Mesodermal cell (in vitro differentiated cells): Measurements from ENCODE around the gene PIK3R2.
"Not testable (repeated sequence)": the region's sequence is repeated elsewhere in the genome, so short reads cannot be mapped to it uniquely, and the experiment has no call there.

Experiments used
- H3K27ac ChIP-seq: 2 replicates; pipeline ENCODE4 v1.7.0; 2013; ENCODE audit warnings: mild to moderate bottlenecking, low read depth, low read length, moderate library complexity; ENCODE audit not compliant: severe bottlenecking
- H3K36me3 ChIP-seq: 2 replicates; pipeline ENCODE4 v1.7.1; 2013; ENCODE audit warnings: mild to moderate bottlenecking, low read length, moderate library complexity; ENCODE audit not compliant: control insufficient read depth, insufficient read depth
- H3K4me1 ChIP-seq: one replicate; pipeline ENCODE4 v1.7.1; 2013; ENCODE audit warnings: mild to moderate bottlenecking, low read length; ENCODE audit not compliant: insufficient read depth, control insufficient read depth, poor library complexity, severe bottlenecking
- H3K4me3 ChIP-seq: 2 replicates; pipeline ENCODE4 v1.7.0; 2013; ENCODE audit warnings: low read length, control low read depth, mild to moderate bottlenecking; ENCODE audit not compliant: insufficient read depth, poor library complexity, severe bottlenecking; ENCODE audit errors: extremely low read depth
- H3K9me3 ChIP-seq: 2 replicates; pipeline ENCODE4 v1.7.1; 2013; ENCODE audit warnings: mild to moderate bottlenecking, low read length, moderate library complexity; ENCODE audit not compliant: control insufficient read depth
- WGBS, 2 experiments: methylation state at CpG; one replicate each; pipeline ENCODE4 v1.1.5; 2013; ENCODE audit warnings: missing lambda C conversion rate in 2 of 2; ENCODE audit not compliant: insufficient coverage in 2 of 2; 5-methylcytosine and 5-hydroxymethylcytosine counted together

Gene PIK3R2

DNA sequence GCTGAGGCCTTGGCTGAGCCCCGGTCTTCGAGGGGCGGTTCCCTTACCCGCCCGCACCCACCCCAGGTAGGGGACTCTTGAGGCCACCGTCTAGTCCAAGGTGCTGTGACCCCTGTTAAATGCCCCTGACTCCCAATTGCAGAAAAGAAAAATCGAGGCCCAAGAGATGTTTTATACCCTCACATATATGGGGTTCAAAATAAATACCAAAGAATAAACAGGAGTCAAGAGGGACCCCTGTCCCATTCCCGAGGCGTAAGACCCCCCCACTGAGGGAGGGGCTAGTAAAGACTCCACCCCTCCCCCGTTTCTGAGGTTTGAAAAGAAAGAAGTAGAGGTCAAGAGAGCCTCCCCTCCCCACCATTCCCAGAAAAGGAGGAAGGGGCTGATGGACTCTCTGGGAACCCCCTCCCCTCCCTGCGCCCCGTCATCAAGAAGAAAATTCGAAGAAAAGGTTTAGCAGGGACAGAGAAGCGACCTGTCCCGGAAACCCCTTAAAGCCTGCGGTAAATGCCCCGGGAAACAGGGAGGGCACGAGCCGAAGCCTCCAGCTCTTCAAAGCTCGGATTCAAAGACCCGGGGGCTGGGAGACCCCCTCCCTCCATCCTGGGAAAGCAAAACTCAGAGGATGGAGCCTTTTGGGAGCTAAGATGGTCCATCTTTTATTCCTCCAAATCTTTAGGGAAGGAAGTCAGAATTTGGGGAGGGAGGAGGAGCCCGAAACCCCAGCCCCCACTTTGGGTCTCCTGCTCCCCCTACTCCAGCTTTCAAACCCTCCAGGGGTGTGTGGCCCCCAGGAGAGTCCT, 51.6 kb downstream of the PIK3R2 start:
- Histone ChIP-seq H3K27ac (peak overlapping the region; percentile 92), H3K4me1 (peaks cover 13% of the 10 kb centered on the region), H3K36me3 (no peaks in the 10 kb centered on the region), H3K4me3 (peak overlapping the region; percentile 56), H3K9me3 (no peaks in the 10 kb centered on the region)
- 0 to 2% methylated on average over 6 to 8 of the region's 22 CpGs for WGBS, 2 experiments

DNA sequence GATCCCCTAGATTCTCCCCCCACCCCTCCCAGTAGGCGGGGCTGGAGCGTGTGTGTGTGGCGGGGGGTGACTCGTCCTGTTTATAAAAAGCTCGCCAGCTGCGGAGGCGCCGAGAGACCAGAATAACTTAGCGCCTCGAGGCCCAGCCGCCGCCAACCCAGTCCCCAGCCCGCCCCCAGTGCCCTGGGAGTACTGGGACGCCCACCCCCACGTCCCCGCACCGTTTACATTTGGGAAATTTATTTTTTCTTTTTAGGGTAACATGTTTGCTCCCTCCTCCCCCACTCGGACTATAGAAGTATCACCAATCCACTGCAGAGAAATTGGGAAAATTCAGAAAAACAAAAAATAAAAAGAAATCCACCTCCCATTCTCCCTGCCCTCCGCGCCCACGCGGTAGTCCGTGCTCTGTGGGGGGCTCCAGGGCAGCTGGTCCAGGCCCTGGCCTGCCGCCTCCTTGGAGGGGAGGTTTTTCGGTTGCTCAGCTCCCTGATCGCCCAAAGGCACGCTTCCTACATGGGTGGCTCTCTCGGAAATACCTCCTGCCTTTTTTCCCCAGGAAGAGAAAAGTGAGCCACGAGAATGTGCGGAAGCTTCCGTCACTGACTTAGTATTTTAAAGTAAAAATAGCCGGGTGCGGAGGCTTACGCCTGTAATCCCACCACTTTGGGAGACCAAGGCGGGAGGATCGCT, 52.4 kb downstream of the PIK3R2 start:
- Histone ChIP-seq H3K27ac (peak overlapping the region; percentile 92), H3K4me1 (peaks cover 13% of the 10 kb centered on the region), H3K4me3 (peak overlapping the region; percentile 56), H3K36me3 (no peaks in the 10 kb centered on the region), H3K9me3 (no peaks in the 10 kb centered on the region)
- 18 to 23% methylated on average over 15 to 16 of the region's 36 CpGs for WGBS, 2 experiments

DNA sequence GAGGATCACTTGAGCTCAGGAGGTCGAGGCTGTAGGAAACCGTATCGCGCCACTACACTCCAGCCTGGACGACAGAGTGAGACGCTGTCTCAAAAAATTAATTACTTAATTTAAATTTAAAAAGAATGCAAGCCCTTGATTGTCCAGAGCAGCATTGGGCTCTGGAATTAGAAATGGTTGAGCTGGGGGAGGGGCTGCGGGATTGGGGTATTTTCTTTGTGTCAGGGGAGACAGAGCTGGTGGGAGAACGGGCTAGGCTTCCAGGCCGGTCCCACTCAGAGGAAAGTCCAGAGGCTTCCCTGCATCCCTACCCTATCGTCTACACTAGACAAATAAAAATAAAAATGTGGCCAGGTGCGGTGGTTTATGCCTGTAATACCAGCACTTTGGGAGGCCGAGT, 53.1 kb downstream of the PIK3R2 start:
- 80 to 91% methylated on average over 4 to 7 of the region's 12 CpGs for WGBS, 2 experiments
- H3K27ac ChIP-seq, result peak overlapping the region; percentile 92
- no peaks in the 10 kb centered on the region for H3K9me3 ChIP-seq
- H3K4me1 ChIP-seq, result peaks cover 13% of the 10 kb centered on the region
- H3K36me3 ChIP-seq, result no peaks in the 10 kb centered on the region
- H3K4me3 ChIP-seq, result peak overlapping the region; percentile 56

DNA sequence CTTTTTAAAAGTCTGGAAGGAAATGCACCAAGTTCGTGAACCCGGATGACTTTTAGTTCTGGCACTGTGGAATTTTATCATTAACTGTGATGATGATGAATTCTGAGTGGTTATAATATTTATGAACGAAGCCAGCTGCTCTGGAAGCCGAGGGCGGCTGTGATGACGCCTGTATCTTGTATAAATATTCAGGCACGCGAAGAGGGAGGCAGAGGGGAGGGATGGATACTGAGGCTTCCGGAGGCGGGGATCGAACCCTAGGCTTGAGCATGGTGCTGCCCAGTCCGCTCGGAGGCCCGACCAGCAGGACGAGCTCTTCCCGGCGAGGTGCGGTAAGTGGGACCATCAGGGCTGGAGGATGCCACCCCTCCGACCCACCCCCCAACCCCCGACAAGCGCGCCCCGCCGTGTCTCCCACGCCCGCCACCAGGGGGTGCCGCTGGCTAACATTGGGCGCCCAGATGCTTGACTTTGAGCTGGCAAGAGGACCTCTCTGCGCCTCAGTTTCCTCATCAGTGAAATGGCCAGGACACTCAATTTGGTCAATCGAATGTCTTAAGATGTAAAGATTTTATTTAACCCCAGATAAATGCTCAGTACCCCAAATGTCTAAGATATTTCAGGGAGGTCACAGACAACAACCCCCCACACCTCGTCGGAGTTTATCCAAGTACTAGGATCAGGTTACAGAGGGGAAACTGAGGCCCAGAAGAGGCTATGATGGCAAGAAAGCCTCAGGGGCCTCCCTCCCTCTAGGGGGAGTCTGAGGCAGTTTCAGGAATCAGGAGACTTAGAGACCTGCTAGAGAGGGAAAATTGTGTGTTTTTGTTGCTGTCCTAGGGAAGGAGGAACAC, 55.4 kb downstream of the PIK3R2 start:
- no peak overlapping the region for H3K27ac ChIP-seq
- H3K4me1 ChIP-seq, result peaks cover 8% of the 10 kb centered on the region
- 45 to 67% methylated on average over 14 to 18 of the region's 32 CpGs for WGBS, 2 experiments
- H3K9me3 ChIP-seq, result no peaks in the 10 kb centered on the region
- no peaks in the 10 kb centered on the region for H3K36me3 ChIP-seq
- H3K4me3 ChIP-seq, result no peak overlapping the region

DNA sequence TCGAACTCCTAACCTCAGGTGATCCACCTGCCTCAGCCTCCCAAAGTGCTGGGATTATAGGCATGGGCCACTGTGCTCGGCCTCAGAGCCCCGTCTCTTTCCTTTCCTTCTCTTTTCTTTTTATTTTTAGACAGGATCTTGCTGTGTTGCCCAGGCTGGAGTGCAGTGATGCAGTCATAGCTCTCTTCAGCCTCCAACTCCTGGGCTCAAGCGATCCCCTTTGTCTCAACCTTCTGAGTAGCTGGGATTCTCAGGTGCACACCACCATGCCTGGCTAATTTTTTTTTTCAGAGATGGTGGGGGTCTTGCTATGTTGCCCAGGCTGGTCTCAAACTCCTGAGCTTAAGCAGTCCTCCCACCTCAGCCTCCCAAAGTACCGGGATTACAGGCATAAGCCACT, 56.9 kb downstream of the PIK3R2 start:
- H3K4me3 ChIP-seq, H3K4me1 ChIP-seq, H3K9me3 ChIP-seq, H3K36me3 ChIP-seq, H3K27ac ChIP-seq: not testable (repeated sequence)
- 94 to 100% methylated on average over 1 to 2 of the region's 5 CpGs for WGBS, 2 experiments

DNA sequence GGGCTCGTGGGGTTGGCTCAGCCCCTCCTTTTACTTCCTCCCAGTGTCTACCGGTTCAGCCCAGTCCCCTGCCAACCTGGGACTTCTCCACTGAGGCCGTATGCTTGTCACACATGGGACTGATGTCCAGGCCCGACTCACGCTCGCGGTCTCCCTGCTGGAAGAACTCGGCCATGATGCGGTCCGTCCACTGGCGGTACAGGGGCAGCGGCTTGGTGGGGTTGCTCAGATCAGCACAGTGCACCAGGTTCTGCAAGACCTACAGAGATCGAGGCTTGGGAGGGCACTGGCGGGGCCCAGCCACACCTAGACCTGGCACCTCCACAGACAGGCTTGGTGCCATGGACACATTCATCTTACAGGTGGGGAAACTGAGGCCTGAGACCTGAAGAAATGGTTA, 58.7 kb downstream of the PIK3R2 start:
- no peak overlapping the region for H3K27ac ChIP-seq
- WGBS, 2 experiments, result 90 to 94% methylated on average over 14 of the region's 14 CpGs
- H3K4me3 ChIP-seq, result no peak overlapping the region
- H3K4me1 ChIP-seq, result no peaks in the 10 kb centered on the region
- H3K9me3 ChIP-seq, result no peaks in the 10 kb centered on the region
- H3K36me3 ChIP-seq, result no peaks in the 10 kb centered on the region

DNA sequence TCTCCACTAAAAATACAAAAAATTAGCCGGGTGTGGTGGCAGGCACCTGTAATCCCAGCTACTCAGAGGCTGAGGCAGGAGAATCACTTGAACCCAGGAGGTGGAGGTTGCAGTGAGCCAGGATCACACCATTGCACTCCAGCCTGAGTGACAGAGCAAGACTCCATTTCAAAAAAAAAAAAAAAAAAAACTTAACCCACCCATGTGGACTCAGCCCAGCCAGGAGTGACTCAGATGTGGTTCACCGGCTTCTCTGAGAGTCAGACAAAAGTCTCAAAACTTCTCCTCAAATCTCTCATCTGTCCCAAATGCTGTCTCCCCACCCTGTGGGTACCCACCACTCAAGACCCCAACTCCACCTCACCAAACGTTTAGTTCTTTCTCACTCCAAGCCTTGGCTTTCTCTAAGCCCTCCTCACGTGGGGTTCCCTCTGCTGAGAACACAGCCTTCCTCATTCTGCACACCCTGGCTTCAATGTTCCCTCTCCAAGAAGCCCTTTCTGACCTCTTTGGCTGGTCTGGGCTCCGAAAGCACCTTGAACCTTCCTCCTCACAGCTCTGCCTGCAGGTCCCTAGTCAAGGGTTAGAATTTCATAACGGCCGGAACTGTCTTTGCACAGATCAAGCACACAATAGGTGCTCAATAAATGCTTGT, 61.9 kb downstream of the PIK3R2 start:
- 84 to 86% methylated on average over 4 to 5 of the region's 7 CpGs for WGBS, 2 experiments
- H3K36me3 ChIP-seq, result no peaks in the 10 kb centered on the region
- no peak overlapping the region for H3K4me3 ChIP-seq
- H3K4me1 ChIP-seq, result no peaks in the 10 kb centered on the region
- no peaks in the 10 kb centered on the region for H3K9me3 ChIP-seq
- no peak overlapping the region for H3K27ac ChIP-seq

DNA sequence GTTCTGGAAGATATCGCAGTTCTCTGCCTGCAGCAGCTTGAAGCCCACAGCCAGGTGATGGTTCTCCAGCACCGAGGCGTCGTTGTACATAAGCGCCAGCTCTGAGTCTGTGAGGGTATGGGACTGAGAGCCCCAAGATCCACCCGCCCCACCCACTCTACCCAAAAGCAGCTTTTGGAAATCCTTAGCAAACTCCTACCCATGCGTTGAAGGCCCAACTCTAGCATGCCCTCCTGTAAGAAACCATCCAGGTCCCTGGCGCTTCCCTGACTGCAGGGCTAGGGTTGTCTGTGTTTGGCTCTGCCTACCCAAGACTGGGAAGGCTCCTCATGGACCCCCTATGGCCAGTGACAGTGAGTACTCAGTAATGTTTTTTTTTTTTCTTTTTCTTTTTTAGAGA, 63.8 kb downstream of the PIK3R2 start:
- H3K4me1 ChIP-seq, result no peaks in the 10 kb centered on the region
- no peaks in the 10 kb centered on the region for H3K9me3 ChIP-seq
- no peak overlapping the region for H3K27ac ChIP-seq
- 80 to 99% methylated on average over 6 to 7 of the region's 8 CpGs for WGBS, 2 experiments
- H3K36me3 ChIP-seq, result no peaks in the 10 kb centered on the region
- no peak overlapping the region for H3K4me3 ChIP-seq

DNA sequence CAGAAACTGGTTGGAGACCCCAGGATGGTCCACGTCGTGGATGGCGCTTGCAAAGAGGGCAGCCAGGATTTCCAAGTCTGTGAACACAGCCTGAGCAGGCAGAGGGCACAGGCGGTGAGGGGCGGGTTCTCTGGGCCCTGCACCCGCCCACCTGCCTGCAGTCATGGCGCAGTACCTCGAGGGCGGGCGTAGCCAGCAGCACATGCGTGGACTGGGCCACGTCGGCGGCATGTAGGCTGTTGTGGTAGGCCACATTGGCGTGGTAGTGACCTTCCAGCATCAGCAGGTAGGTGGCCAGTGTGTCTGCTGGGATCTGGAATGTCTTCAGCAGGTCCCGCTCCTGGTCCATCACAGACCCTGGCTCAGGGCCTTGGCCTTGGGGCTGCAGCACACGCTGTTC, 65.2 kb downstream of the PIK3R2 start:
- H3K27ac ChIP-seq, result no peak overlapping the region
- H3K36me3 ChIP-seq, result no peaks in the 10 kb centered on the region
- no peak overlapping the region for H3K4me3 ChIP-seq
- no peaks in the 10 kb centered on the region for H3K9me3 ChIP-seq
- no peaks in the 10 kb centered on the region for H3K4me1 ChIP-seq
- 89 to 93% methylated on average over 12 to 17 of the region's 17 CpGs for WGBS, 2 experiments

DNA sequence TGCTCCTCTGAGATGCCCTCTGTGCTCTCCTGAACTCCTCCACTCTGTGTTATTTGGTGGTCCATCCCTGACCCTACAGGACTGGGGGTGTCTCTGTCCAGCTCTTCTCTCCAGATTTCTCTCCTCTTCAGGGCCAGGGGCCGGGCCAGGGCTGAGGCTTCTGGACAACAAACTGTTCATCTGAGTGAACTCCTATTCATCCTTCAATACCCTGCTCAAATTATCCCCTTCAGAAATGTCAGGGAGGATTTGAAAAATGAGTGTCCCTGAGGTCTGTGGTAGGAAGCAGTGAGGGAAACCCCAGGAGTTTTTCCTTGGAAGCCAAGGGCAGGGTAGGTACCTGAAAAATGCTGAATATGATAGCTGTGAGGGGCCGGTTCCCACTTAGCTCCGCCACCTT, 65.6 kb downstream of the PIK3R2 start:
- no peaks in the 10 kb centered on the region for H3K36me3 ChIP-seq
- H3K27ac ChIP-seq, result no peak overlapping the region
- no peaks in the 10 kb centered on the region for H3K4me1 ChIP-seq
- WGBS, 2 experiments, result 72% methylated on average over 2 of the region's 3 CpGs; no CpG with 5 or more reads in 1 of the 2 experiments
- H3K4me3 ChIP-seq, result no peak overlapping the region
- H3K9me3 ChIP-seq, result no peaks in the 10 kb centered on the region
